H9 (cell line): ENCODE measurements around the gene LY6G5B. TPM values are rescaled to one million over a fixed set of nuclear protein-coding genes. Genes with fewer than 3 reads are reported as not detected.

Experiments used
- DNase-seq: peaks from one replicate; pipeline ENCODE4 v3.0.0-alpha.2; 2017
- H2AFZ ChIP-seq: one replicate; pipeline ENCODE4 v1.6.1; 2013; ENCODE audit warnings: mild to moderate bottlenecking, low read length, control low read depth, moderate library complexity
- H2AK5ac ChIP-seq: 2 replicates; pipeline ENCODE4 v1.6.1; 2013; ENCODE audit warnings: low read length, control low read depth, mixed read lengths; ENCODE audit not compliant: insufficient read length
- H2BK120ac ChIP-seq: one replicate; pipeline ENCODE4 v1.6.1; 2013; ENCODE audit warnings: low read depth, mild to moderate bottlenecking, low read length, control low read depth, inconsistent platforms; ENCODE audit not compliant: poor library complexity, severe bottlenecking
- H2BK12ac ChIP-seq: 2 replicates; pipeline ENCODE4 v1.6.1; 2013; ENCODE audit warnings: low read length, control low read depth, mixed read lengths, low read depth; ENCODE audit not compliant: insufficient read length
- H2BK15ac ChIP-seq: 2 replicates; pipeline ENCODE4 v1.6.1; 2013; ENCODE audit warnings: low read depth, low read length, control low read depth
- H2BK20ac ChIP-seq: one replicate; pipeline ENCODE4 v1.6.1; 2013; ENCODE audit warnings: low read depth, mild to moderate bottlenecking, low read length, control low read depth, inconsistent platforms; ENCODE audit not compliant: poor library complexity, severe bottlenecking
- H2BK5ac ChIP-seq: 2 replicates; pipeline ENCODE4 v1.6.1; 2013; ENCODE audit warnings: low read length, control low read depth, mixed read lengths; ENCODE audit not compliant: insufficient read length
- H3K14ac ChIP-seq: 2 replicates; pipeline ENCODE4 v1.6.1; 2013; ENCODE audit warnings: low read length, control low read depth; ENCODE audit not compliant: insufficient read depth
- H3K18ac ChIP-seq: 2 replicates; pipeline ENCODE4 v1.6.1; 2013; ENCODE audit warnings: low read depth, mild to moderate bottlenecking, mixed read lengths, low read length, control low read depth; ENCODE audit not compliant: insufficient read length
- H3K23ac ChIP-seq: 2 replicates; pipeline ENCODE4 v1.6.1; 2013; ENCODE audit warnings: low read length, control low read depth, mixed read lengths, low read depth; ENCODE audit not compliant: insufficient read length
- H3K23me2 ChIP-seq: 2 replicates; pipeline ENCODE4 v1.6.1; 2013; ENCODE audit warnings: low read depth, mild to moderate bottlenecking, mixed read lengths, low read length, control low read depth; ENCODE audit not compliant: insufficient read length, poor library complexity, severe bottlenecking
- H3K27ac ChIP-seq: 2 replicates; pipeline ENCODE4 v1.5.1; 2013; ENCODE audit warnings: low read length, control low read depth, mixed read lengths, low read depth; ENCODE audit not compliant: insufficient read length
- H3K27me3 ChIP-seq: 2 replicates; pipeline ENCODE4 v1.6.1; 2013; ENCODE audit warnings: low read length, control low read depth, inconsistent platforms; ENCODE audit not compliant: insufficient read depth
- H3K4ac ChIP-seq: 2 replicates; pipeline ENCODE4 v1.6.1; 2013; ENCODE audit warnings: low read depth, mild to moderate bottlenecking, control low read depth, inconsistent platforms, low read length, moderate library complexity
- H3K4me1 ChIP-seq: 2 replicates; pipeline ENCODE4 v1.6.1; 2013; ENCODE audit warnings: low read length, control low read depth, inconsistent platforms; ENCODE audit not compliant: insufficient read depth
- H3K4me2 ChIP-seq: 2 replicates; pipeline ENCODE4 v1.6.1; 2013; ENCODE audit warnings: low read length, control low read depth, mixed read lengths; ENCODE audit not compliant: insufficient read length, insufficient read depth
- H3K56ac ChIP-seq: 2 replicates; pipeline ENCODE4 v1.6.1; 2013; ENCODE audit warnings: low read depth, mild to moderate bottlenecking, mixed read lengths, low read length, control low read depth; ENCODE audit not compliant: insufficient read length
- H3K79me1 ChIP-seq: 2 replicates; pipeline ENCODE4 v1.6.1; 2013; ENCODE audit warnings: low read depth, mild to moderate bottlenecking, moderate library complexity, low read length, control low read depth, inconsistent platforms; ENCODE audit not compliant: insufficient read depth, poor library complexity, severe bottlenecking
- H3K79me2 ChIP-seq: 2 replicates; pipeline ENCODE4 v1.6.1; 2013; ENCODE audit warnings: low read length, control low read depth, inconsistent platforms; ENCODE audit not compliant: insufficient read depth
- H3K9ac ChIP-seq: 2 replicates; pipeline ENCODE4 v1.6.1; 2013; ENCODE audit warnings: low read length, control low read depth, mixed read lengths; ENCODE audit not compliant: insufficient read length; ENCODE audit errors: extremely low read depth
- H3K9me3 ChIP-seq: one replicate; pipeline ENCODE4 v1.6.1; 2013; ENCODE audit warnings: low read depth, low read length, inconsistent platforms; ENCODE audit not compliant: control insufficient read depth
- H3T11ph ChIP-seq: one replicate; pipeline ENCODE4 v1.6.1; 2013; ENCODE audit warnings: mild to moderate bottlenecking, low read length, control low read depth, inconsistent platforms
- H4K20me1 ChIP-seq: one replicate; pipeline ENCODE4 v1.6.1; 2013; ENCODE audit not compliant: control insufficient read depth, insufficient read length, insufficient read depth
- H4K5ac ChIP-seq: 2 replicates; pipeline ENCODE4 v1.6.1; 2013; ENCODE audit warnings: low read depth, mild to moderate bottlenecking, mixed read lengths, low read length, control low read depth; ENCODE audit not compliant: insufficient read length
- H4K8ac ChIP-seq: replicated peaks from 2 replicates; pipeline ENCODE4 v1.6.1; 2013; ENCODE audit warnings: low read length, control low read depth, mixed read lengths, low read depth; ENCODE audit not compliant: insufficient read length
- H4K91ac ChIP-seq: 2 replicates; pipeline ENCODE4 v1.6.1; 2013; ENCODE audit warnings: low read depth, mild to moderate bottlenecking, moderate library complexity, mixed read lengths, low read length, control low read depth; ENCODE audit not compliant: insufficient read length
- H3K27ac Mint-ChIP-seq, 3 experiments: 2 replicates in 2 of 3; 3 replicates in 1 of 3; pipeline ENCODE4 v1.8.0; 2020 to 2021; ENCODE audit warnings: mixed read lengths in 3 of 3, mild to moderate bottlenecking in 1 of 3, moderate library complexity in 1 of 3
- H3K27me3 Mint-ChIP-seq: 2 replicates; pipeline ENCODE4 v1.8.0; 2021; ENCODE audit warnings: low read depth, mild to moderate bottlenecking, moderate library complexity, mixed read lengths
- H3K36me3 Mint-ChIP-seq, 3 experiments: 2 replicates in 2 of 3; 3 replicates in 1 of 3; pipeline ENCODE4 v1.8.0; 2020 to 2021; ENCODE audit warnings: low read depth in 3 of 3, mixed read lengths in 3 of 3; ENCODE audit not compliant: insufficient read depth in 1 of 3
- H3K4me1 Mint-ChIP-seq, 2 experiments: 2 replicates each; pipeline ENCODE4 v1.8.0; 2020; ENCODE audit warnings: mixed read lengths in 2 of 2
- H3K4me3 Mint-ChIP-seq, 2 experiments: 2 replicates in 1 of 2; 3 replicates in 1 of 2; pipeline ENCODE4 v1.8.0; 2020 to 2021; ENCODE audit warnings: mild to moderate bottlenecking in 2 of 2, mixed read lengths in 2 of 2, moderate library complexity in 1 of 2
- H3K9me3 Mint-ChIP-seq, 2 experiments: 2 replicates in 1 of 2; 3 replicates in 1 of 2; pipeline ENCODE4 v1.8.0; 2020; ENCODE audit warnings: mild to moderate bottlenecking in 2 of 2, mixed read lengths in 2 of 2, moderate library complexity in 1 of 2
- WGBS: extraction: QIAGEN DNeasy Blood & Tissue Kit; methylation state at CpG from one replicate; pipeline ENCODE4 v1.1.7; 2013; ENCODE audit warnings: missing lambda C conversion rate, low lambda C conversion rate, mixed read lengths; ENCODE audit not compliant: insufficient read length; ENCODE audit errors: extremely low coverage; 5-methylcytosine and 5-hydroxymethylcytosine counted together
- total RNA-seq: library from RNA; stranded (reverse); gene quantifications from 2 replicates; pipeline ENCODE4 v1.2.1, GENCODE V29; 2021
- TF ChIP-seq, protein P1 (sequence below): fragments of 200-600 bp; sonication (generic); conservative IDR thresholded peaks from 3 replicates; pipeline ENCODE4 v1.8.0; 2021; ENCODE audit warnings: antibody characterized with exemption, mild to moderate bottlenecking

Gene LY6G5B
- total RNA-seq, 1 experiment from 2014 or later = 21.6 TPM

DNA sequence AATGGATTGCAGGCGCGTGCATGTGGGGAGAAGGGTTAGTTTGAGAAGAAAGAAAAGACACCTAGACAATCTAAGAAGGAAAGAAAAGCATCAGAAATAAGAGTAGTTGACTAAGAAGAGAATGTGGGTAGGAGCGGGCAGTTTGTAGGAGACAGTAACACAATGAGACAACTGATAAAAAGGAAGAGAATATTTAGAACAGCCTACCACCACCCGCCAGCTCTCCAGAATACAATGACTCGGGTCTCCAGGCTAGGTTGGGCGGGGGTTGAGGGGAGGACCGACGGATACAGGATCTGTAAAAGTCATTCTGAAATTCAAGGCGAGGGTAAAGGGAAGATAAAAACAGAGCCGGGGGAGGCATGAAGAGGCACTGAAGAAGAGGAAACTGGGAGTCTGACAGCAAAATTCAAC lies 32.6 kb downstream of the LY6G5B start:
- Mint-ChIP-seq H3K9me3 (no peaks in the 10 kb centered on the region; a peak in 1 of 5 replicates), H3K4me3 (peak overlapping the region; percentile 96 to 98), H3K4me1 (peaks cover 11% of the 10 kb centered on the region in 2 experiments), H3K27ac (peak overlapping the region; percentile 91 to 96 (median 96); a peak in 5 of 7 replicates), H3K27me3 (peaks cover 1% of the 10 kb centered on the region; the same call in 1 of the 2 replicates), H3K36me3 (peaks cover 0 to 23% (median 4%) of the 10 kb centered on the region in 3 experiments; a peak in 5 of 7 replicates)
- Histone ChIP-seq H3K56ac (no peak overlapping the region), H3K9ac (peak overlapping the region; percentile 79), H2BK20ac (no peak overlapping the region), H3K27ac (no peak overlapping the region), H3K4me2 (peak overlapping the region; percentile 91), H3K79me1 (peaks cover 6% of the 10 kb centered on the region), H3T11ph (no peak overlapping the region), H3K27me3 (no peaks in the 10 kb centered on the region), H3K18ac (no peak overlapping the region), H2AK5ac (no peak overlapping the region), H2BK5ac (no peak overlapping the region), H2BK12ac (no peak overlapping the region), H2AFZ (peak overlapping the region; percentile 23), H4K8ac (no peak overlapping the region), H4K20me1 (no peaks in the 10 kb centered on the region), H3K4me1 (peaks cover 4% of the 10 kb centered on the region; the same call in 1 of the 2 replicates), H4K5ac (no peak overlapping the region), H3K14ac (no peak overlapping the region), H4K91ac (no peak overlapping the region), H2BK120ac (no peak overlapping the region), H3K79me2 (peaks cover 2% of the 10 kb centered on the region; the same call in 1 of the 2 replicates), H3K4ac (no peak overlapping the region), H3K23ac (no peak overlapping the region), H3K23me2 (peaks cover 6% of the 10 kb centered on the region), H2BK15ac (no peak overlapping the region), H3K9me3 (no peaks in the 10 kb centered on the region)
- no CpG with 5 or more reads among the region's 10 CpGs for WGBS
- DNase-seq = no peak
- TF ChIP-seq, protein P1, sequence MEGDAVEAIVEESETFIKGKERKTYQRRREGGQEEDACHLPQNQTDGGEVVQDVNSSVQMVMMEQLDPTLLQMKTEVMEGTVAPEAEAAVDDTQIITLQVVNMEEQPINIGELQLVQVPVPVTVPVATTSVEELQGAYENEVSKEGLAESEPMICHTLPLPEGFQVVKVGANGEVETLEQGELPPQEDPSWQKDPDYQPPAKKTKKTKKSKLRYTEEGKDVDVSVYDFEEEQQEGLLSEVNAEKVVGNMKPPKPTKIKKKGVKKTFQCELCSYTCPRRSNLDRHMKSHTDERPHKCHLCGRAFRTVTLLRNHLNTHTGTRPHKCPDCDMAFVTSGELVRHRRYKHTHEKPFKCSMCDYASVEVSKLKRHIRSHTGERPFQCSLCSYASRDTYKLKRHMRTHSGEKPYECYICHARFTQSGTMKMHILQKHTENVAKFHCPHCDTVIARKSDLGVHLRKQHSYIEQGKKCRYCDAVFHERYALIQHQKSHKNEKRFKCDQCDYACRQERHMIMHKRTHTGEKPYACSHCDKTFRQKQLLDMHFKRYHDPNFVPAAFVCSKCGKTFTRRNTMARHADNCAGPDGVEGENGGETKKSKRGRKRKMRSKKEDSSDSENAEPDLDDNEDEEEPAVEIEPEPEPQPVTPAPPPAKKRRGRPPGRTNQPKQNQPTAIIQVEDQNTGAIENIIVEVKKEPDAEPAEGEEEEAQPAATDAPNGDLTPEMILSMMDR = no peak
